Kidney (tissue), 14 donors: ENCODE data around the gene C3AR1. TPM values are rescaled to one million over a fixed set of nuclear protein-coding genes. Genes with fewer than 3 reads are reported as not detected.
"Not testable (repeated sequence)": the region's sequence is repeated elsewhere in the genome, so short reads cannot be mapped to it uniquely, and the experiment has no call there.

Source experiments
- DNase-seq, 5 donors: peaks; one replicate each; pipeline ENCODE4 v3.0.0-alpha.2; 2013 to 2020
- FAIRE-seq: peaks from 2 replicates; lab custom pipeline; 2012; peaks lifted over from hg19 to GRCh38; lab: Jason Lieb, UNC
- H3K27ac ChIP-seq, 2 donors: one replicate each; pipeline ENCODE4 v1.7.0; 2013; ENCODE audit warnings: low read depth in 2 of 2, low read length in 2 of 2, inconsistent platforms in 1 of 2
- H3K27me3 ChIP-seq: one replicate; pipeline ENCODE4 v1.7.1; 2013; ENCODE audit warnings: low read length, inconsistent platforms; ENCODE audit not compliant: control insufficient read depth, insufficient read depth
- H3K36me3 ChIP-seq, 3 donors: one replicate each; pipeline versions ENCODE4 v1.7.0 to v1.7.1; 2013; ENCODE audit warnings: low read length in 3 of 3, control low read depth in 1 of 3, inconsistent platforms in 1 of 3; ENCODE audit not compliant: insufficient read depth in 3 of 3, control insufficient read depth in 2 of 3
- H3K4me1 ChIP-seq, 3 donors: one replicate each; pipeline versions ENCODE4 v1.7.0 to v1.7.1; 2013; ENCODE audit warnings: low read length in 3 of 3, inconsistent platforms in 1 of 3, low read depth in 1 of 3; ENCODE audit not compliant: control insufficient read depth in 2 of 3, insufficient read depth in 2 of 3
- H3K4me3 ChIP-seq, 3 donors: one replicate each; pipeline versions ENCODE4 v1.7.0 to v1.8.1; 2013; ENCODE audit warnings: low read length in 3 of 3, control low read depth in 1 of 3, inconsistent platforms in 1 of 3
- H3K9ac ChIP-seq, 3 donors: one replicate each; pipeline versions ENCODE4 v1.7.0 to v1.7.1; 2013; ENCODE audit warnings: low read length in 3 of 3, control low read depth in 1 of 3, inconsistent platforms in 1 of 3
- H3K9me3 ChIP-seq, 3 donors: one replicate each; pipeline versions ENCODE4 v1.7.0 to v1.7.1; 2013; ENCODE audit warnings: low read length in 3 of 3, control low read depth in 1 of 3, inconsistent platforms in 1 of 3; ENCODE audit not compliant: control insufficient read depth in 2 of 3, insufficient read depth in 1 of 3
- intact Hi-C: fragments of 100-400 bp; cut with DNase I; formaldehyde crosslinking; loops from one replicate; pipeline ENCODE4 v1.11.1; 2022
- polyA plus RNA-seq: library from polyadenylated mRNA; stranded (reverse); fragments of 350-450 nt; fragmentation: Illumina TruSeq; extraction: RNeasy Lipid Tissue Mini Kit (QIAGEN cat#74804); gene quantifications from one replicate; pipeline ENCODE4 v1.2.3, GENCODE V29; 2014; ENCODE audit warnings: low read depth, low replicate concordance; ENCODE audit not compliant: insufficient read depth
- total RNA-seq: library from RNA; stranded (reverse); fragmentation: NEBNext Ultra II Directional; extraction: Animal tissue kit (Norgen Biotek cat#: 25700); gene quantifications from one replicate; pipeline ENCODE4 v1.2.1, GENCODE V29; 2021
- TF ChIP-seq, protein P1 (sequence below): IDR thresholded peaks from 3 replicates; pipeline ENCODE4 v1.5.1; 2012; ENCODE audit warnings: mild to moderate bottlenecking, moderate library complexity, borderline replicate concordance; ENCODE audit not compliant: insufficient read depth; ENCODE audit errors: extremely low read depth
- donor health status: control.
- donor health status: control.
- donor health status: control.
- donor health status: control.
- donor health status: control.
- donor health status: DM: yes; HTN: yes; CAD: no.
- donor health status: Normal renal cell carcinoma (clear cell type).

Gene C3AR1
- total and polyA plus RNA-seq, 2 donors from 2014 or later, result 2.9 to 17.7 TPM

DNA sequence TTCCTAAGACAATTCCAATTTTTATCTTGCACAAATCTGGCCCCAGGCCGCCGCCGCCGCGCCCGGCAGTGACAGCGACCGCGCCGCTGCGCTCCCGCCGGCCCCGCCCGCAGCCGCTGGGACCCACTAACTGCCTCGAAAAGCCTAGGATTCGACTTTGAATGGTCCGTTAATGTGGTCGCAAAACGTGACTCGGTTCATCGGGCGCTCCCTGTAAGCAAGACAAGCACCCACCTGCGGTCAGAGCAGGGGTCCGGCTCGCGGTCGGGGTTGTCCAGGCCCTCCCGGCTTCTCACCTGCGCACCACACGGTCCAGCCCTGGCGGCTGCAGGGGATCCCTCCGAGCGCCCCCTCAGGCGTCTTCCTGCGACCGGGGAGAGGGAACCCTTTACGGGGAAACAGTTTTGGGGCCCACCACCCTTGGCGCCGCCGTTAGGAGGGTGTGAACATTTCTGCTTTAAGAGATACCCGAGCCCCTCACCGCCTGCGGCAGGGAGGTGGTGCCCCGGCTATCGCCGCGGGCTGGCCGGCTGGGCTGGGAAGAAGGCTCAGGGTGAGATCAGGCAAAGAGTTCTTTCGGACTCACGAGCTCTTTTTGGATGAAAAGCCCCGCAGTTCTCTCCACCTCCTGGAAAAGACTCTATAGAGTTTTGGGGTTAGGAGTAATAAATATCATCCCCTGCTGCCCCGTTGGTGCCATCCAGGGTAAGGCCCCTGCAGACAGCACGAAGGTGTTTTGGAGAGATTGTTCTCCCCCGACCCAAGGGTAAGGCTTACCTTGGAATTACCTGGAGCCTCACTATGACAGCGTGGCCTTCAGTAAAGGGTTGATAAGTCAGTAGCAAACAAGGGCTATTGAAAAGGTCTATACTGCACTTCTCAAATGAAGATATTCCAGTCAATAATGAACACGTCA is 47.2 kb downstream of the C3AR1 start:
- Histone ChIP-seq H3K27ac (no peak overlapping the region), H3K27me3 (peaks cover 10% of the 10 kb centered on the region), H3K4me3 (peak overlapping the region in 1 of 3 donors; percentile 25), H3K4me1 (peaks cover 0 to 2% (median 0%) of the 10 kb centered on the region in 3 donors), H3K36me3 (no peaks in the 10 kb centered on the region), H3K9ac (no peak overlapping the region), H3K9me3 (no peaks in the 10 kb centered on the region)
- DNase-seq (peak in 4 of 5 donors; percentile 70 to 83 (median 78)), FAIRE-seq (no peak)
- TF ChIP-seq, protein P1, sequence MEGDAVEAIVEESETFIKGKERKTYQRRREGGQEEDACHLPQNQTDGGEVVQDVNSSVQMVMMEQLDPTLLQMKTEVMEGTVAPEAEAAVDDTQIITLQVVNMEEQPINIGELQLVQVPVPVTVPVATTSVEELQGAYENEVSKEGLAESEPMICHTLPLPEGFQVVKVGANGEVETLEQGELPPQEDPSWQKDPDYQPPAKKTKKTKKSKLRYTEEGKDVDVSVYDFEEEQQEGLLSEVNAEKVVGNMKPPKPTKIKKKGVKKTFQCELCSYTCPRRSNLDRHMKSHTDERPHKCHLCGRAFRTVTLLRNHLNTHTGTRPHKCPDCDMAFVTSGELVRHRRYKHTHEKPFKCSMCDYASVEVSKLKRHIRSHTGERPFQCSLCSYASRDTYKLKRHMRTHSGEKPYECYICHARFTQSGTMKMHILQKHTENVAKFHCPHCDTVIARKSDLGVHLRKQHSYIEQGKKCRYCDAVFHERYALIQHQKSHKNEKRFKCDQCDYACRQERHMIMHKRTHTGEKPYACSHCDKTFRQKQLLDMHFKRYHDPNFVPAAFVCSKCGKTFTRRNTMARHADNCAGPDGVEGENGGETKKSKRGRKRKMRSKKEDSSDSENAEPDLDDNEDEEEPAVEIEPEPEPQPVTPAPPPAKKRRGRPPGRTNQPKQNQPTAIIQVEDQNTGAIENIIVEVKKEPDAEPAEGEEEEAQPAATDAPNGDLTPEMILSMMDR, result no peak
- intact Hi-C loops, result no loop called here

DNA sequence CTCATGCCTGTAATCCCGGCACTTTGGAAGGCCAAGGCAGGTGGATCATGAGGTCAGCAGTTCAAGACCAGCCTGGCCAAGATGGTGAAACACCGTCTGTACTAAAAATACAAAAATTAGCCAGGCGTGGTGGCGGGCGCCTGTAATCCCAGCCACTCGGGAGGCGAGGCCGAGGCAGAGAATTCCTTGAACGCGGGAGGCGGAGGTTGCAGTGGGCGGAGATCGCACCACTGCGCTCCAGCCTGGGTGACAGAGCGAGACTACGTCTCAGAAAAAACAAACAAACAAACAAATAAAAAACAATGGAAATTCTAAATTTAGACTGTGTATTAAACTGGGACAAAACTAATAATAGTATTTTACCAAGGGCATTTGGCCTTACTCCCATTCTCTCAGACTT is 47.9 kb downstream of the C3AR1 start:
- Histone ChIP-seq H3K4me3 (peak overlapping the region in 1 of 3 donors; percentile 25), H3K27me3 (peaks cover 10% of the 10 kb centered on the region)
- H3K4me1 ChIP-seq, FAIRE-seq, H3K27ac ChIP-seq, H3K9ac ChIP-seq, DNase-seq, H3K9me3 ChIP-seq, H3K36me3 ChIP-seq, intact Hi-C loops: not testable (repeated sequence)

DNA sequence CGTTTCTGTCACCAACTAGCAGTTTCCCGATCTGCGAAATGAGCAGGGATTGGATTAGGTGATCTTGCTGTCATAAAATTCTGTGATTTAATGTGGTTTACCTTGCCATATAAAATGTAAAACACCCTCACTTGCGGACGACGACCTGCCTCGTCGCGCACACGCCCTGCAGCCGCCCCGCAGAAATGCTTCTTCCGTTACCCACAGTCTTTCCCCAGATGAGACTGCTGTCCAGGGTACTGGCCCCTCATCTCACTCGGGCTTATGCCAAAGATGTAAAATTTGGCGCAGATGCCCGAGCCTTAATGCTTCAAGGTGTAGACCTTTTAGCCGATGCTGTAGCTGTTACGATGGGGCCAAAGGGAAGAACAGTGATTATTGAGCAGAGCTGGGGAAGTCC is 51.3 kb downstream of the C3AR1 start:
- no peak overlapping the region for H3K9ac ChIP-seq
- FAIRE-seq, result no peak
- TF ChIP-seq, protein P1, result no peak
- H3K9me3 ChIP-seq, result no peaks in the 10 kb centered on the region
- intact Hi-C loops, result no loop called here
- no peaks in the 10 kb centered on the region for H3K36me3 ChIP-seq
- DNase-seq, result peak in 2 of 5 donors; percentile 25 to 26
- H3K4me1 ChIP-seq, result peaks cover 0 to 2% (median 0%) of the 10 kb centered on the region in 3 donors
- H3K27me3 ChIP-seq, result peaks cover 10% of the 10 kb centered on the region
- no peak overlapping the region for H3K27ac ChIP-seq
- no peak overlapping the region for H3K4me3 ChIP-seq

DNA sequence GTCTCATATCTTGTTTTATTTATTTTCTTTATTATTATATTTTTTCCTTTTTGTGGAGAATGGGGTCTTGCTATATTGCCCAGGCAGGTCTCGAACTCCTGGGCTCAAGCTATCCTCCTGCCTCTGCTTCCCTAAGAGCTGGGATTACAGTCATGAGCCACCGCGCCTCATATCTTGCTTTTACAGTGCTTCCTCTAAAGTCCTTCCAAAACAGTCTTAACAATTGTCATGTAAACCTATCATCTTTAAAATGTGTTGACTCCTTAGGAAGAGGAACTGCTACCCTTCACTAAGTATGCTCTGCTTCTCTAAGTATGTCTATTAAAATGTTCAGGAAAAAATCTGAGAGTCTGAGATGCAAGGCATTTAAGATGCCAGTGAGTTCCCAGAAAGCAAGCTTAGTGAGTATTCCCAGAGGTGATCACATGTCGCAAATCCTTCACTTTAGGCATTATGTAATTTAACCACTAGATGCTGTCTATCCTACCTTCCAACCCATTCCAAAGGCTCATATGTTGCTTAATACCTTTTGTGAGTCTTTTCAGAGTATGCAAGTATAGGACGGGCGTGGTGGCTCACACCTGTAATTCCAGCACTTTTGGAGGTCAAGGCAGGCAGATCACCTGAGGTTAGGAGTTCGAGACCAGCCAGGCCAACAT is 53.4 kb downstream of the C3AR1 start:
- H3K27me3 ChIP-seq, result peaks cover 4% of the 10 kb centered on the region
- no peak overlapping the region for H3K27ac ChIP-seq
- H3K4me3 ChIP-seq, result no peak overlapping the region
- DNase-seq (no peak), FAIRE-seq (no peak)
- no peaks in the 10 kb centered on the region for H3K9me3 ChIP-seq
- TF ChIP-seq, protein P1, result no peak
- H3K4me1 ChIP-seq, result no peaks in the 10 kb centered on the region
- no peak overlapping the region for H3K9ac ChIP-seq
- intact Hi-C loops, result no loop called here
- H3K36me3 ChIP-seq, result no peaks in the 10 kb centered on the region
